22Rv1 (cell line): Measurements from ENCODE around the gene TFRC.

Experiments
- CTCF ChIP-seq: fragments of 450-650 bp; IDR thresholded peaks from 2 replicates; pipeline ENCODE4 v1.5.1; 2017; ENCODE audit warnings: mild to moderate bottlenecking
- ZFX ChIP-seq: fragments of 450-650 bp; IDR thresholded peaks from 2 replicates; pipeline ENCODE4 v1.6.1; 2017; ENCODE audit warnings: antibody characterized with exemption, borderline replicate concordance

DNA sequence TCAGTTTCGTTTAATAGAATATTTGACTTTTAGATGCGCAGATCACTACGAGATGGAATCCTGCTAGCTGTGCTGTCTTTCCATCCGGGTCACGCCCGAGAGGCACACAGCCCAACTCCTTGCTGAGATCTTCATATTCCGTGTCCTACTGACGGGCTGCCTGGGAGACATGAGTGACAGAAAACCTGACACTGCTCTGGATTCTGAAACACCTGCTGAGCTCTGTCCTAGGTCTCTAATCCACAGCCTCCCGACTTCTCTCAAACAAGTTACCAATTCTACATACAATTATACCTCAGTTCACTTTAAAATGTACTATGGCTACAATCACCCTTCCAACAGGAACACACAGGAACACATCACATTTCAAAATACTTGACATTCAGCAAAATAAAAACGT is 27.2 kb downstream of the TFRC start:
- no peak for TF ChIP-seq CTCF
- no peak for TF ChIP-seq ZFX
